Measurements from ENCODE around the gene DEPP1.

DEPP1 gene

DNA sequence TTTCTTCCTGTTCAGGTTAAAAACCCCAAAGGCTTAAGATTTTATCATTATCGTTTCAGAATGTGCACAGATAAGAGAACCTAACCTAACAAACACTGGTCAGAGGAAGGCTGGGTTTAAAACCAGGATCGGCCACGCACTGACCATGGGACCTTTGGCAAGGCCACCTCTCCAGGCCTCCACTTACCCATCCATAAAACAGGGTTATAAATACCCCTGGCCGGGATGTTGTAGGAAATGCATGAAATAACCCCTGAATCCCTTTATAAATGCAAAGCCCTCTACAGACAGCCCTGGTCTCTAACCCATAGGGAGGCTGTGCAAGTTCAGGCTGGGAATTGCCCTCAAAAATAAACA, 418 bp downstream of the DEPP1 start:
- DNase-seq = no peak

DNA sequence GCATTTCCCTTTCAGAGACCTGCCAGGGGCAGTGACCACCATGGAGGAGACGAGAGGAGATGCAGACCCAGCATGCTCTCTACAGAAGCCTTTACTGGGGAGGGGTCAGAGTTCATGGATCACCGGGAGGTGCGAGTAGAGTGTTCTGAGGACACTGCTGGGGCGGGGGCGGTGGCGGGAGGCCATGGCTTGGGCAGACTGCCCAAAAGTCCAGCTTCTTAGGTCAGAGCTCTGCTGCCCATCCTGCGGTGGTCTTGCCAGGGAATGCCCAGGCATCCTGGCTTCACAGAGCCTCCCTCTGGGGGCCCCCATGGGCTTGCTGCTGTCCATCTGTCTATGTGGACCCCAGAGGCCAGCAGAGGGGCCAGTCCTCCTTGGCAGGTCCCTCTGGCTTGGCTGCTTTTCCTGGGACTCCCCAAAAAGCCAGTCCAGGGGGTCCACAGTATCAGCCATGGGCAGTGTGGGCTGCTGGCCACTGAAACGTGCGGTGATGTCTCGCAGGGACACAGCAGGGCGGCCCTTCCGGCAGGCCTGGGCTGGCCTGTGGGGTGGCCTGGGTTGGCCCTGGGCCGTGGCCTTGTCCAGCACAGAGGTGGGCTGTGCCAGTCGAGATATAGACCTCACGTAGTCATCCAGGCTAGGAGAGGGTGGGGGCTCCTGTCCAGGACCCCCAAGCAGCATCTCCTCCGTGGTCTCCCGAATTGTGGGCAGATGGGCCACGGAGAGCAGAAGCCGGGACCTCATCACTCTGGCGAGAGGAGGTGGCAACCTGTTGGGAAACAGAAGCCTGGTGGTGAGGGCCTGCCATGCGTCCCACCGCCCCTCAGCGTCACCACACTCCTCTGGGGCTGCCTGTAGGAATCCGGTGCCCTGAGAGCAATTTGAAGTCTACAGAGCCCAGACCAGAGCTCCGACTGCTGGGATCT, 1.1 kb downstream of the DEPP1 start:
- DNase-seq = no peak

DNA sequence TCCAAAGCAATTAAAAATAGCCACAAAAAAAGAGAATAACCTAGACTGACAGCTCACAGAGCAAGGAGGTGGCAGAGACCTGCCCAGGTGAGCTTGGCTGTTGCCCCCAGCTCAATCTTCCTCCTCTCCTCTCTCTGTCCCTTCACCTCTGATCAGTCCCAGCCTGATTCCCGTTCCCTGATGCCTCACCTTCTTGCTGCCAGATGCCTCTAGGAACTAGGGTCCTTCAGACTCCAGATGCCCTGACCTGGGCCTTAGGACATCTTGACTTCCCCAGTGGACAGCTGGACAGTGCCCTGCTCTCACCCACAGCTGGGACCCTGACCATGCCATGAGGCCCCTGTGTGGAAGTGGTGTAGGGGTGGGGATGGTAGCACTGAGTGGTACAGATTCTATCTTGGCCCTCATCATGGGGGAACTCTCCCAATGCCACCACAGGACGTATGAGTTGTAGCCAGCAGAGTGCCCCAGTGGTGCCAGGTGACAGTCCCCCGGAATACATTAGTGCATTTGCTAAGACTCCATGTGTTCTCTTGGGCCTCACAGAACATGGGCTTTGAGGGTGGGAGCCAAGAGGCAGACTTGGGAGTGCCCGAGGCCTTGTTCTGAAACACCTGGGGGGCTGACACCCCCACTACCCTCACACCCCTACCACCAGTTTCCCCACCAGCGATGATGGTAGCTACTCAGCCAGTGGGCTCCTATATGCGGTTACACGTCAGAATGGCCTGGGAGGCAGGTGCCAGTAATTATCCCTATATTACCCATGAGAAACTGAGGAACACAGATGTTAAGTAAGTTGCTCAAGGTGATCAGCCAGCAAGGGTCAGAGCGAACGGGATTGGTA, 2.0 kb downstream of the DEPP1 start:
- no peak for DNase-seq

DNA sequence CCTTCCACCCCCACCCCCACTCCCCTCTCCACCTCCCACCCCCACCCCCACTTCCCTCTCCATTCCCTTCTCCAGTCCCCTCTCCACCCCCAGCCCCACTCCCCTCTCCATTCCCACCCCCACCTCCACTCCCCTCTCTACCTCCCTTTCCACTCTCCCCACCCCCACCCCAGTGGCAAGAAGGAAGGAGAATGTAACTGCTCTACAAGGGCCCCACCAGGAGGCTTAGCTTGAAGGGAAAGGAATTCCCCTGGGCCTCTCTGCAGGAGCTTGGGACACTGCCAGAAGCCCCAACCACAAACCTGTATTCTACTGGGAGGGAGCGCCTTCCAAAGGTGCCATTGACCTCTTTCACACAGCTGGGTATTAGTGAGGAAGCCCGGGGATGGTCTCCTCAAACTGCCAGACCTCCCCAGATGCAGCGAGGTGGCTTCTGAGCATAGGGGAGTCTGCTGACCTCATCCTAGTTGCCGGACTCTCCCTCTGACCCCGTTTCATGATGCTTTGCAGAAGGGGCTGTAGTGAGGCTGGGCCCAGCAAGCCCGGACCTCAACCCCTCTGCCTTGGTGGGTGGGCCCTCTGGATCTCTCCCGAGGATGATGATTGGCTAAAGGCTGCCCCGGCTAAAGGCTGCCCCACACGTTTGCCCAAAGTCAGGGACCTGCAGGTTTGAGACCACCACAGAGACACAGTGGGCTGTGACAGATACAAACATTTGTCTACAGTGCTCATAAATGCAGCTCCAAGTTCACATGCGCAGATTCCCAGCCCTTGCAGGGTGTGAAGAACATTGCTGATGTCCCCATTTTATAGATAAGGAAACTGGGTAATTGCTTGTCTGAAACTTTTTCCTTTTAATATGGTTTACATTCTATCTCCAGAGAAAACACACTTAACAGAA, 2.9 kb downstream of the DEPP1 start:
- peak; percentile 59 for DNase-seq

DNA sequence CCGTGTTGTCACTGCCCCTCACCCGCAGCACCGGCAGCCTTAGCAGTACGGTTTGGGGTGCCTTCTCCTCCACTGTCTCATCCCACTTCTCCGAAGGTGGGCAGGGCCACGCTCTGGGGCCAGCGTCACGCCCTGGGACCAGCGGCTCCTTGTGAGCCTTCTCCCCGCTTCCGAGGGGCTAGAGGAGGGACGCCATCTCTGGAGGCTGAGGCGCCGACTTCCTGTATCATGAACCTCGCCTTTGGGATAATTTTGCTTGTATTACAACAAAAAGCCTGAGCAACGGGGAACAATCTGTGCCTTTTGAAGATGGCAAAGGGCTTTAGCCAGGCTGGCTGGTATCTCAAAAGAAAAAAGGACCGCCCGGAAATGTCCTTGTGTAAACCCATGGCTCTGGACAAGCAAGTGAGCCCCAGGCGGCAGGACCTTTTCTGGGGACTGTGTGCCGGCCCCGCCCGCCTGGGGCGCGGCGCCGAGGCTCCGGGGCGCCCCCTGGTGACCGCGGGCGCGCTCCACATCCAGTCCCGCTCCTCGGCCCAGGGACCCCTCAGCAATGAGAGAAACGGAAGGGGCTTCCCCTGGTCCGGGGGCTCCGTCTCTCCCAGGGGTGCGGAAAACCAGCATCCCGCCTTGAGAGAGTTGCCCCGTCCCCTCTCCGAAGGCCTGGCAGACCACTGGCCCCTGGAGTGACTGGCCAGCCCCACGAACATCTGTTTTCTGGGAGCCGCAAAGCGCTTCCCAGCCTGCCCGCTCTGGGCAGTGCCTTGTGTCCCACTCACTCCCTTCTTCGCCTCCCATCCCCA, 3.8 kb downstream of the DEPP1 start:
- peak; percentile 46 for DNase-seq

DNA sequence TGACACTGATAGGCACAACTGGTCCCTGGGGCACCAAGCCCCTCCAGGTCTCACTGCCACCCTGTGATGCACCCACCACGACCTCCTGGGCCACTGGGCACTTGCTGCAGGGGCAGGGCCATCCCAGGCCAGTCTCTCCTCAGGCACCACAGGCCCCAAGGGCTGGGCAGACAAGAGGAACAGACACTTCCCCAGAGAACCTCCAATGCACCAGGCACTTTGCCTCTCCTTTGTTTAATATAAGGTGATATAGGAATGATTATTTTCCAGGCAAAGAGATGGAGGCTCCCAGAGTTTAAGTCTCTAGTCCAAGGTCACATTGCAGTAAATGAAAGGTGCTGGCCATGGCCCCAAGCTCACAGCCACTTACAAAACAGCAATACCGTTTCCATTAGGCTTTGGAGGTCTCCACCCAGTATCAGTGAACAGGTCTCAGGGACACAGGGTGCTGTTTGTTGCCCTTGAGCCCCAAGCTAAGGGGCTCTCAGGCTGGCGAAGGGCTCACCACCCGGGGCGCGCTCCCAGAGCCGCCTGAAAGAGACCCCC, 4.5 kb downstream of the DEPP1 start:
- DNase-seq = no peak

DNA sequence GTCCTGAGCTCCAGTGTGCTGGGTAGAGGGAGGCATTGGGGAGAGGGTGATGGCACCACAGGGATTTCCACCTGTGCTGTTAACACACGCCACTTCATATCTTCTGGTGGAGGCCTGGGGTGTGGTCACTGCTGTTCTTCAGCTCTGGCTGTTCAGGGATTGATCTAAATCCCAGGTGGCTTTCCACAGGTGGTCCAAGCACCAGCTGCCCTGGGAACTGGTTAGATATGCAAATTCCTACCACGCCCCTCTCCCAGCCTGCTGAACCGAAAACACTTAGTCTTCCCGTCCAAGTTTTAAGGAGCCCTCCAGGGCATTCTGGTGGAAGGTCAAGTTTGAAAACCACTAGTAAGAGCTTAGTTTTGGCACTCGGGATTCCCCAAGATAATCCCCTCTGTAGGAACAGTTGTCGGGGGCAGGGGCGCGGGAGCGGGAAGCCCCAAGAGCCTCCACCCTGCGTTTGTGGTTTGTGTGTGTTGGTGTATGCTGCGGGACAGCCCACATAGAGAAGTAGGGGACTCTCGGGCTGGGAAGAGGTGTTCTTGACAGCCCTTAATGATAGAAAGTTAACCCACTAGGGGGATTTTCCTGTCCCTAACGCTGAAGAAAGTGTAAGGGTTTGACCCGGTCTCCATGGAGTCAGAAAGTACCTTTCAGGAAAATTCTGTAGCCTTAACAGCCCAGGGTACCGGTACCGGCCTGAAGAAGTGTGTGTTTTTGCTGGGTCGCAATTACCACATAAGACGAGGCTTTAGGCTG, 5.1 kb downstream of the DEPP1 start:
- DNase-seq = no peak

DNA sequence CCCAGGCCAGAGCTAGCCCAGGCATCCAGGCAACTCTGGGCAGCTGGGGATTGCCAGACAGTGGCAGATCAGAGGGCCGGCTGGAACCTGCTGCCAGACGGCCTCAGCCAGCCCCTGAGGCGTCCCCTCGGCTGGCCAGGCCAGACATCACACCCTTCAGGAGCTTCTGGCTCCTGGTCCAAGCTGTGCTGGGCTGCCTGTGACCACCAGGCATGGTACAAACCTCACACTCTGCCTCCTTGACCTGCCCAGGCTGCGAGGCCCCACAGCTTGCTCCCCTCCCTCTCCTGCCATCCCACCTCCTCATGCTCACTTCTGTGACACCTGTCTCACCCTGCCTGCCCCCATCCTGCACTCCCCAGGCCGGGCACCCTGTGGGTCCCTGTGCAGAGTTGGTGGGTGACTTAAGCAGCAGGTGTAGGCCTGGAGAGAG, 5.7 kb downstream of the DEPP1 start:
- no peak for DNase-seq

DNA sequence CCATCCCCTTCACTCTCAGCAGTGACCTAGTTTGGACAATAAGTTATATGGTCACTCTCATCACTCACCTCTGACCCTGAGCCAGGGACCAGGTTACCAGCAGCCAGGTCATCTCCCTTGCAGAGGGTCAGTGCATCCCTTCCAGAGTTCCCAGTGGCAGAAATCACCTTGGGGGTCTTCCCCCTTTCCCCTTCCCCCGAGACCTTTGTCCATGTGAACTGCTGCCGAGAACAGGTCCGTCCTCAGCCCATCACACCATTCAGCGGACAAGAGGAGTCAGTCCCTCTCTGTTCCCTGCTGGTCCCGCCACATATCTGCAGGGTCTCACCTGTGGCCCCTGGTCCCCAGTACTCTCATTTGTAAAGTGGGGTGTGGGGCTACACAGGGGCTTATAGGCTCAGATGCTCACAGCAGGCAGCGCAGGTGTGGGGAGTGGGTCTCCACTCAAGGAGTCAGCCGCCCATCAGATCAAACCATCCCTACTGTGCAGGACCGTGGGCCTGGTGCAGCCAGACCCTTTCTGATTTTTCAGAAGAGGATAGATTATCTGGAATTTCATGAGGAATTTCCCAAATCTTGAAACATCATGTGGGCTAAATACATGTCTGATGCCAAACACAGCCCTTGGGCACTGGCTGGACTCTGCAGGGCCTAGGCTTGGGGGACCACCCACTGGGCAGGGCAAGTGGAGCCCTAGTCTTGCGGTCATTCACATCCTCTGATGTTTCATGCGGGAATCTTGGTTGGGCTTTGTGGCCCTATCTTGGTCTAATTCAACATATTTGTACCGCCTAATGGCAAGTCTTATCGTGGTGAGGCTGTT, 6.5 kb downstream of the DEPP1 start:
- no peak for DNase-seq

DNA sequence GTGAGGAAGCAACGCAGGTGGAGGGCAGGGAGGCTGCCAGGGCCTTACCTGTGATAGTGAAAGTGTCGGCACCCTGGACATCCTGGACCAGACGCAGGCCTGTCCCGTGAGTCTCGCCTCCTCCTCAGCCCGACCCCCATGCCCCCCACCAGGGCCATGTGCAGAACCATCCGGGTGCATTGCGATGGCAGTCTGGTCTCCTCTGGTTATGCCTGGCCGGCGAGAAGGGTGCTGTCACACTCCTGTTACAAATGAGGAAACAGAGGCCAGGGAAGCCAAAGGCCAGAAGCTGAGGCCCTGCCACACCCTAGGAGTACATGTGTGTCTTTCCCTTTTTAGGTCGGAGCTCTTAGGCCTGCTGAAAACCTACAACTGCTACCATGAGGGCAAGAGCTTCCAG, 7.2 kb downstream of the DEPP1 start:
- no peak for DNase-seq

DNA sequence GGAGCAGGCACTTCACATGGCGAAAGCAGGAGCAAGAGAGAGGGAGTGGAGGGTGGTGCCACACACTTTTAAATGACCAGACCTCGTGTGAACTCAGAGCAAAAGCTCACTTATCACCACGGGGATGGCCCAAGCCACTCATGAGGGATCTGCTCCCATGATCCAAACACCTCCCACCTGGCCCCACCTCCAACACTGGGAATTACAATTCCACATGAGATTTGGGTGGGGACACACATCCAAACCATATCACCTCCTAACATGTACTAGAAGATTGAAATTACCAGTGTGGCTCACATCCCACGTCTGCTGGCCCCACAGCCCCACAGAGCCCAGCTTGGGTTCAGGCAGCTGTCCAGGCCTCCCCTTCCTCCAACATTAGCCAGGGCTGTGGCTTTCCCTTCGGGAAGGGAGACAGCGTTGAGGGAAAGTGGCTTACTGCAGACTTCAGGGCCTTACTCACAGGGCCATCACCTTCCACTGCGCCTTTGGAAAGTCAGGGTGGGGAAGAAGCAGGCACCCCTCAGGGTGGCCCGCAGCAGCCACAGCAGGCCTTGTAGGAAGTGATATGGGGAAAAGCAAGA, 7.7 kb downstream of the DEPP1 start:
- no peak for DNase-seq

DNA sequence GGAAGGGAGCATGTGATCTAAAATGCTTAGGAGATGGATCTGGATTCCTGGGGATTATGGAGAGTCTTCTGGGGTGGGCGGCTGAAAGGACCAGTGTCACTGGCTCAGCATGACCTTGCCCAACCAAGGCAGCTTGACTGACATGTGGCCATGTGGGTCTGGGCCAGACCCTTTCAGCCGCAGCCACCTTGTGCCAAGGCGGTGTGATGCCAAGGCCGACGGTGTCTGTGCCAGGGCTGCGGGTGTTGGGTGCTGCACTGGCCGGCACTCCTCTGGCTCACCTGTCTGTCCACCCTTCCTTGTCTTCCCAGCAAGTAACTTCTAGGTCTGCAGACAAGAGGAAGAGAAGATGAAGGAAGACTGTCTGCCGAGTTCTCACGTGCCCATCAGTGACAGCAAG, 8.8 kb downstream of the DEPP1 start:
- DNase-seq = no peak

DNA sequence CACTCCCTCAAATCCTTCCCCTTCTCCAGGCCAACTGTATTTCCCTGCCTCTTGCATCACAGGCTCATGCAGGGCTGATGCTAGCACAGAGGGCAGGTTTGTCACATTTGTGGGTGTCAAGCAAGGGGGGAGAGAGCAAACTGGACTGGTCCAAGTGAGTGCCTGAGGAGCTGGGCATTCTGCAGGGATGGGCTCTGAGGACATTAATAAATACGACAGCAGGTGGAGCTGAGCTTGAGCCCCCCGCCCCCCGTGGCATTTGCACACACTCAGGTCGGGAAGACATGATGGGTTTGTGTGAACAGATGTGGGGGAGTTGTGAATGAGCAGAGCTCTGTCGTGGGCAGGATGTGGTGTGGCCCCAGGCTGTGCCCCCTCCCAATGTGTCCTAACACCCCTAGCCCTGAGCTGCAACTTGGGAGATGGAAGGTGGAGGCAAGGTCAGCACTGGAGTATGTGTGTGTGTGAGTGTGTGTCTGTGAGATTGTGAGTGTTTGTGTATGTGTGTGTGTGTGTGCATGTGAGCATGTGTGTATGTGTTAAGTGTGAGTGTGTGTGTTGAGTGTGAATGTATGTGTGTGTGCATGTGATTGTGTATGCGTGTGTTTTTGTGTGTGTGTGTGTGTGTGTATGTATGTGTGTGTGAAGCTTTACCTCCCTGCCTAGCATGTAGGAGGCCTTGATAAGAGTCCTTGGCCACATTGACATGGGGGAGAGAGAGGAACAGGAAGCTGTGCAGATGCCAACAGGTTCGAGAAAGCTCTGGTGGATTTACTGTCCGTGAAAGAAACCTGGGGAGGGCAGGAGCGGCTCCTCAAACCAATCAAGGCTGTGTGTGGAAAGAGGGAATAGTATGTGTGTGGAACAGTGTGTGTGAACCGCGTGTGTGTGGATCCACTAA, 9.9 kb downstream of the DEPP1 start:
- no peak for DNase-seq

DNA sequence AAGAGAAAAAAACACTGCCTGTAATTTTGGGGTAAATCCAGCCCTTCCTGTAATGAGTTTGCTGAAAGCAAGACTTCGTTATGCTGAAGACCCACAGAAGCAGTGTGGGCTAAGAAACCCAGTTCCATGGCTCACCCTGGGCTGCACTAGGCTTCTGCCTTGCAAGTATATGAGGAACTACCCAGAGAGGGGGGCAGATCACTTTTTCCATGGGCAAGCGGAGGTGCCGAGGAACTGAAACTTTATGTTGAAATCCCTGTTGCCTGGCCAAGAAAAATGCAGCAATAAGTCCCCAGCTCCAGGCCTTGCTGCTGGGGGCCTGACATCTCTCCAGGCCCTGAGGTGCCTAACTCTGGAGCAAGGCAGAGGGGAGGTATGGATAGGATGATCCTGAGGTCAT, 10.5 kb downstream of the DEPP1 start:
- no peak for DNase-seq

DNA sequence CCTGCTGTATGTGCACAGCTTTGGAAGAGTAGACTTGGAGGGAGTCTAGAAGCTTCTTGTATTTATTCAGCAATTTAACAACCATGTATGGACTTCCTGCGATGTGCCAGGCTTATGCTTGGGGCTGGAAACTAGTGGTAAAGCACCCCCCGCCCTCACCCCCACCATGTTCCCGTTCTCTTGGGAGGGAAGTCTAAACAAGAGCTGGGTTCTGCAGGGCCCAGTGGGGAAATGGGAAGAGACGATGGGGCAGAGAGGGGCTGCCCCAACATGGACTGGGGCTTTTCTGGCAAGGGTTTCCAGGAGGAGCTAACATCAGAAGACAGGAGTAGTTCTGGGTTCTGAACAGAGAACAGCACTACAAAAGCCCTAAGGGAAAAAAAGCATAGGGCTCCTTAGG, 11.0 kb downstream of the DEPP1 start:
- DNase-seq = no peak

DNA sequence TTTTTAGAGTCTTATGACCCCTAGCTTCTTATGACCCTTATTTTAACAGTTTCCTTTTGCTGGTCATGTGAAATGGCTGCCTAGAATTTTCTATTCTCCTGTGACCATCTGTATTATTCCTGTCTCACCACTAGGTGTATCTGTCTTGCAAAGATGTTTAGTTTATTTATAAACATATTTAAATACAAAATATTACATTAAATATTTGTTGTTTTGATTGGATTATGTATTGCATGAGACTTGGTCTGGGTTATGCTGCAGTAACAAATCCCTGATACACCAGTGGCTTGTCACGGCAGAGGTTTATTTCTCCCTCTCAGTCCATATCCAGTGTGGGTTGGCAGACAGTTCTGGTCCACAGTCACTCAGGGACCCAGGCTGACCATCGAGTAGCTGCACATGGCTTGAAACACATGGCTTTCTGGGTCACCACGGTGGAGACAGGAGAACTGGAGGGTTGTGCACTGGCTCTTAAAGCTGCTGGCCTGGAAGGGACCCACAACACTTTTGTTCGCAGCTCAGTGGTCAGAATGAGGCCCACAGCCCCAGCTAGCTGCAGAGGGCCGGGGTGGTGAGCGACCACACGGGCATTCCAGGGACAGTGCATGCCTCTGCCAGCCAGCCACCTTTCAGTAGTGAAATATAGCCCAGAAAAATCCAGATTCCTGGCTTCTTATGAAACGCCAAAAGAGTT, 11.6 kb downstream of the DEPP1 start:
- no peak for DNase-seq

DNA sequence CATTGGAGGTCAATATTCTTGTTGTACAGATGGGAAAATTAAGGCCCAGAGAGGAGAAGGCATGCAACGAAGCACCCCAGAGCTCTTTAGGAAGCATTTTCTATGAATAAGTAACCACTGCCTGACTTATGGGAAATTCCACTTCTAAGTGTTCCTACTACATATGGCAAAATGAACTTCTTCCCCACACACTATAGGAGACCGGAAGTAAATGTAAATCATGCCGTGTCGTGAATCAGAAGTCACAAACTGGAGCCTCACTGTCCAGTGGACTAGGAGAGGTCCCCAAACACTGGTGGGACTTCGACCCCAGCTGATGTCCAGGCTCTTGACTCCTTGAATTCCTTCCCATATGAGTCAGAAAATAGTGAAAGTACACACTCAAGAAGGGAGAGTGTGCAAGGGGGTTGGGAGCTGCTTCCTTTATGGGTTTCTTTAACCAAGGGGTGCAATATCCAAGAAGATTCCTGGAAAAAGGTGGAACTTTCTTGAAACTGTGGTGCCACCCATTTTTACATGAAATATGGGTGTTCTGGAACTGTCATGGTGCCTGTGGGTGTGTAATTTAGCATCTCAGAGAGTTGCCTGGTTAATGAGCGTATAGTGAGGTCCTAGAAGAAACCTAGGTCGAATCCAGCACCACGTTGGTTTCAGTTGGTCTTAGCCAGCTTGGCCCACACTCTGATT, 12.3 kb downstream of the DEPP1 start:
- DNase-seq = no peak
